Fibroblast of peridontal ligament (primary cell): ENCODE measurements around the gene MYO5B.

Experiments
- DNase-seq: peaks from one replicate; pipeline ENCODE4 v3.0.0-alpha.2; 2010; ENCODE audit errors: extremely low read depth

MYO5B gene

DNA sequence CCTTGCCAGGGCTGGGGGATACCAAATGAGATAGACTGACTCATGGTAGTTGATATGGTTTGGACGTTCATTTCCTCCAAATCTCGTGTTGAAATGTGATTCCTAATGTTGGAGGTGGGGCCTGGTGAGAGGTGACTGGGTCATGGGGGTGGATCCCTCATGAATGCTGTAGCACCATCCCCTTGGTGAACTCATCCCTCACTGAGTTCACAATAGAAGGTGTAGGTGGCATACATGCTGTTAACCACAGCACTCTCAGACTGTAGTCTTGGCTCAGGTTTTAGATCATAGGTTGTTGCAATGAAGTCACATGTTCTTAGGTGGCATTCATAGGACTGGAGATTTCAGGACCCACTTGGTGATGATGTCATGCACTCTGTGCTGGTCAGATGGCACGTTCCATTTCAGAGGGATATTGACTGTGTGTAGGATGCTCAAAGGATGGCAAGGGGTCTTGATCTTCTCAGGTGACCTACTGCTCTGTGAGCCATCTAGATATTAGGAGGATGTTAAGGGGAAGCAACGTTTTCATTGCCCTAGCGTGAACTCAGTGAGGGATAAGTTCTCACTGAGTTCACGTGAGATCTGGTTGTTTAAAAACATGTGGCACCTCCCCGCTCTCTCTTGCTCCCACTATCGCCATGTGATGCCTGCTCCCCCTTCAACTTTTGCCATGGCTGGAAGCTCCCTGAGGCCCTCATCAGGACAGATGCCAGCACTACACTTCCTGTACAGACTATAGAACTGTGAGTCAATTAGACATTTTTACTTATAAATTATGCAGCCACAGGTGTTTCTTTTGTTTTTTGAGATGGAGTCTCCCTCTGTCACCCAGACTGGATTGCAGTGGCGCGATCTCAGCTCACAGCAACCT is 307.8 kb downstream of the MYO5B start:
- no peak for DNase-seq

- no peak for DNase-seq
Observed at GRCh38 chr18:49884959-49885358, 310.0 kb downstream of the MYO5B start.

GRCh38 chr18:49884465-49884864 is 310.5 kb downstream of the MYO5B start:
- DNase-seq = no peak

- DNase-seq = no peak
Observed at GRCh38 chr18:49880661-49881060, 314.3 kb downstream of the MYO5B start.

DNA sequence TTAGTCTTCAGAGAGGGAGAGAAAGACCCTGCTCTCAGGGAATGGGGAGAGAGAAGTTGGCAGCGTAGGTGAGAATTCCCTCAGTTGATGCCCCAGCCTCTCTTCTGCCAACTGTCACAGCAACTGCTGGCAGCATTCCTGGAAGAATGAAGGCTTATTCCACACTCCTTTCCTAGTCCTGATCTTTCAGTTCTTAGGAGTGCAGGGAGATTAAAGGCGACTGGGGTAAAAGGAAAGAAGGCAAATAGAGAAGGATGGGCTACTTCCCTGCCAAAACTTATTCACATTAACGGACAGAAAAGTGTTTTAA is 315.7 kb downstream of the MYO5B start:
- DNase-seq = no peak

DNA sequence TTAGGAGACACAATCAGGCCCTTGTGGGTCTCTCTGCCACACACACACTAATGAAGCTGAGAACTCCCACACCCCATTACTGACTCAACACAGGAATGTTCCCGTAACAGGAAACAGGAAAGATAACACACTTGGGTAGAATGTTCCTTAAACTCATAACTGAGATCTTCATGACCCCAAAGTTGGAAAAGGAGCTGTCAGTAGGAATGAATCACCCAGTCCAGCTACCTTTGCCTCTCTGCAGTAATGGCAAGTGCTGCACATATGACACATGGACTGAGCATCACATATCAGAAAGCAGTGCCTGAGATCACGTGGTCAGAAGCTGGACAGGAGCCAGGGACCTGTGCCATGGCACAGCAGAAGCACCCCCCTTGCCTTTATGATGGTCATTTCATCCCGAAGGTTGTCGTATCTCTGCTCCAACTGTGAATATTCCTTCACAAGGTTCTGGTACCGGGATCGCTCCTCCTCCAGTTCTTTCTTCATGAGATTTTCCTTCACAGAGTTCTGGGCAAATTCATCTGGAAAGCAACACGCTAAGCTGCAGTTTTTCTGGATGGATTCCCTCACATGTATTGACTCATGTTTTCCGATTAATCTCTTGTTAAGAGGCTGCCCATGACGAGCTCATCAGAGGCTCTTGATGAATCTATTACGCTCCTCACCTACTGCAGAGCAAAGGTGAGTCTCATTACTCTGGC is 316.2 kb downstream of the MYO5B start:
- no peak for DNase-seq

GRCh38 chr18:49878015-49878414 is 316.9 kb downstream of the MYO5B start:
- DNase-seq = no peak

- DNase-seq = no peak
Observed at GRCh38 chr18:49876536-49876935, 318.4 kb downstream of the MYO5B start.

DNA sequence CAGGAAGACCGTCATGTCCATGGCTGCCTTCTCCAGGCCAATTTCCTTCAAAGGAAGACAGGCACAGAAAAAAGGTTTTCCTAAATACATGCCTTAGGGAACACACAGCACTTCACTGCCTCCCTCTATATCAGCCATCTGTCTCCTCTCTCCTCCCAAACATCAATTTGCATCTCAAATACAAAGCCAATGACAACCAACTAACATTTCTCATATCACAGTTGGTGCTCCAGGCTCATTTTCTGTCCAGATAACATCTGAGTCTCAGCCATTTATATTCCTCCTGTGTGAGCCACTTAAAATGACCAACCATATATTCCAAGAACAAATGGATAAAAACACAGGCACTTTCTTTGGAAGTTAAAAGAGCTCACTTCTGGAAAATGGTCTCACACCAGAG is 319.2 kb downstream of the MYO5B start:
- DNase-seq = no peak

DNA sequence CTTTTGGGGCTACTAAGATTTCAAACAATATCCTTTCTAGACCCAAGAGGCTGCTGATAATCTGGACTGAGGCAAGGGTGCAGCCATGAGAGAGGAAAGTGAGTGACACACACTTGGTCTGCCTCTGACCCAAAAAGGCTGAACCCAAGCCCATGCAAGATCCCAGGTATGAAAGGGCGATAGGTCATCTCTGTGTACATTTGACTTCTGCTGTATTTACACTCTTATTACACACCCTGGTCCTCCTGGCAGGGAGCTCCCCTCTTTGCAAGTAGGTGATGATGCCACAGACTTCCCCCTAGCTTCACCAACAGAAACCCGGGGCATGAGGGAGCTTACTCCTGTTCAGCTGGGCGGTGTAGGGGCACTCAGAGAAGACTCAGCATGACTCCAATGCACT is 319.8 kb downstream of the MYO5B start:
- no peak for DNase-seq

DNA sequence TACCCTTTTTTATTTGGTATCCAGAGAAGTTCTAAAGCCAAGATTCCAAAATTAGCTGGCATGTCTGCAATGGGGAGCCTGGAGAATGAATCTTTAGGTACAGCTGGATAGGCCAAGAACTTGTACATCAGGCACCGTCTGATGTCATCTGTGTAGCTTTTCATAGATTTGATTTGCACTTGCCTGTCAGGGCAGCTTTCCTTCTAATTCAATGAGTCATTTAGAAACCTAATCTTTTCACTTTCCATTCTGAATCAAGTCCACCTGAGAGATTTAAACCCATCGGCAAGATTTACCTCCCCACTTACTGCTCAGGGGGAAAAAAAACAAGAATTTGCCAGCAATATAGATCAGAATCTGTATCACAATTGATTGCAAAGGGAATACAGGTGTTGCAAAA is 320.7 kb downstream of the MYO5B start:
- no peak for DNase-seq

GRCh38 chr18:49869354-49869753 is 325.6 kb downstream of the MYO5B start:
- DNase-seq = no peak

- DNase-seq = no peak
Observed at GRCh38 chr18:49866680-49867079, 328.3 kb downstream of the MYO5B start.

DNA sequence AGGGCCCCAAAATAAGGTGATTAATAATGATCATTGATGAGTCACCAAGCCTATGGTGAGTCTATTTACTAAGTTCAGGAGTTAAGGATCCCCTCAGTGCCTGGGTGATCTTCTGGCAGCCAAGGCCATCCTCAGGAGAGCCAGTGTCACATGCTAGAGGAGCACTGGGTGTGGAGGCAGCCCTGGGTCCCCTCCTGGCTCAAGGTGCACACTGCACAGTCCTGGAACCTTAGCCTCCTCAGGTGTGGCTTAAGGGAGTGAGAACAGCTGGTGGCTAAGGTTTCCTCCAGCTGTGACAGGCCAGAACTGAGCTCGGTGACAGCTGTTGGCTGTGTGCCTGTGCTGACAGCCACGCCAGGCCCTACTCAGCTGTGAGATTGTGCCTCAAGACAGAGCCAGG is 329.5 kb downstream of the MYO5B start:
- DNase-seq = no peak

GRCh38 chr18:49863769-49864621 is 331.0 kb downstream of the MYO5B start:
- no peak for DNase-seq

- DNase-seq = no peak
Observed at GRCh38 chr18:49862656-49863385, 332.1 kb downstream of the MYO5B start.

- peak; percentile 12 for DNase-seq
Observed at GRCh38 chr18:49861659-49862058, 333.3 kb downstream of the MYO5B start.

DNA sequence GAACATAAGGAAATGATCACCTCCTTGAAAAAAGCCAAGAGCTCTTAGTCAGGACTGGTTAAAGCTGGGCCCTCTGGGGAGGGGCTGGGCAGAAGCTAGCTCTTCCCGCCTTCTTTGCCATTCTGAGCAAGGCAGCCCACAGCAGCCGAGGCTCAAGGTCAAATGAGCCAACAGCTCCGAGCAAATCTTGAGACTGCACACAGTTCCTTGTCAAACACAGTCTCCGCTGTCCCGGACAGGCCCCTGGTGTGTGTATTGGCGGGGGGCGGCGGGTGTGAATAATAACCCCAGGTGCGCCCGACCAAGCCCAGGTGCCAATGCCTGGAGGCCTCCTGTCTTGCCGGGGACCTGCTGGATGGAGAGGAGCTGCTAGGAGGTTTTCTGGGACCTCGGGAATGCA is 335.2 kb downstream of the MYO5B start:
- DNase-seq = peak; percentile 24

DNA sequence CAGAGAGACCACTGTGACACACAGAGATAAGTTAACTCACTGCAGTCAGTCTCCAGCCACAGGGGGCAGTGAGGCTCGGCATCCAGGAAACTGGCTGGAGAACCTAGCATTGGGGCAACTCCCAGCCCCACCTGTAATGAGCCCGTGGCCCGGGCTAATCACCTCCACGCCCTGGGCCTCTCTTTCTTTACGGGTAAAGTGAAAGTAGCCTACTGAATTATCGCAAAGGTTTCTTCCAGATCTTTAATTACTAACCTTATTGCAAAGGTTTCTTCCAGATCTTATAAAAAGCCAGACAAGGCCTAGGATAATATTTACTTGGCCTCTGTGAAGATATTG is 336.0 kb downstream of the MYO5B start:
- DNase-seq = no peak

- peak; percentile 77 for DNase-seq
Observed at GRCh38 chr18:49858309-49859020, 336.5 kb downstream of the MYO5B start.

DNA sequence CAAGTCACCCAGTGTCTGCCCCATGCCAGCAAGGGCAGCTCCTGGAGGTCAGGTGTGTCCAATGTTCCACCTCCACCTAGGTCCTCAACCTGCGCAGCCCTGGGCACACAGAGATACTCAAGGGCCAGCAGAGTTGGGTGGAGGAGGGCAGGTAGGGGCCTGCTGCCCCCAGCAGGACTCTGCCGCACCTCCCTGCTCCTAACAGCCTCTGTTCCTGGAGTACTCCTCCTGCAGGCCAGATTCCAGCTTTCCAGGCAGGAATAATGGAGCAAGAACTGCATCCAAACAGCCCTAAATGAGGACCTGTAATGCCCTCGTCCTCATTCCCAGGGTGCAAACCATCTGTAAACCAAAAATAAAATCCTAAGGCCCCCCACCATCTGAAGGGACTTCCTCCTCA is 337.2 kb downstream of the MYO5B start:
- no peak for DNase-seq
